ENCODE data around the gene ERBB4. TPM values are rescaled to one million over a fixed set of nuclear protein-coding genes. Genes with fewer than 3 reads are reported as not detected.

Gene ERBB4
- total RNA-seq, 2 donors from 2014 or later = not detected

GRCh38 chr2:211822686-211823335 lies 715.8 kb downstream of the ERBB4 start:
- no peak for DNase-seq (ENCODE audit: low spot score)
- no peaks in the 10 kb centered on the region for H3K4me1 Mint-ChIP-seq (ENCODE audit: low read depth in 2 of 2)

GRCh38 chr2:211816754-211817153 lies 721.8 kb downstream of the ERBB4 start:
- H3K27me3 Mint-ChIP-seq = no peaks in the 10 kb centered on the region
- H3K9me3 Mint-ChIP-seq = peaks cover 5% of the 10 kb centered on the region
- H3K4me3 Mint-ChIP-seq = no peak overlapping the region
- ATAC-seq (no peak), DNase-seq (ENCODE audit: low spot score) (no peak)
- no peak overlapping the region for H3K27ac Mint-ChIP-seq
- H3K4me1 Mint-ChIP-seq (ENCODE audit: low read depth in 2 of 2) = no peaks in the 10 kb centered on the region
- no peaks in the 10 kb centered on the region for H3K36me3 Mint-ChIP-seq

More at GRCh38 chr2:211822686-211823335, 715.8 kb downstream of the ERBB4 start:
- no peak overlapping the region for H3K4me3 Mint-ChIP-seq
- no peaks in the 10 kb centered on the region for H3K27me3 Mint-ChIP-seq
- no peak overlapping the region for H3K27ac Mint-ChIP-seq
- H3K36me3 Mint-ChIP-seq = no peaks in the 10 kb centered on the region
- ATAC-seq = no peak
- peaks cover 3% of the 10 kb centered on the region for H3K9me3 Mint-ChIP-seq

- no peak overlapping the region for H3K27ac Mint-ChIP-seq
- no peaks in the 10 kb centered on the region for H3K4me1 Mint-ChIP-seq (ENCODE audit: low read depth in 2 of 2)
- H3K4me3 Mint-ChIP-seq = no peak overlapping the region
- no peaks in the 10 kb centered on the region for H3K27me3 Mint-ChIP-seq
- H3K36me3 Mint-ChIP-seq = no peaks in the 10 kb centered on the region
- DNase-seq (ENCODE audit: low spot score) = no peak
- peaks cover 14% of the 10 kb centered on the region for H3K9me3 Mint-ChIP-seq
- no peak for ATAC-seq
Measured at GRCh38 chr2:211812587-211812986, 726.0 kb downstream of the ERBB4 start.

- DNase-seq (ENCODE audit: low spot score) (no peak), ATAC-seq (no peak)
- no peak overlapping the region for H3K27ac Mint-ChIP-seq
- no peaks in the 10 kb centered on the region for H3K27me3 Mint-ChIP-seq
- H3K36me3 Mint-ChIP-seq = no peaks in the 10 kb centered on the region
- H3K4me1 Mint-ChIP-seq (ENCODE audit: low read depth in 2 of 2) = no peaks in the 10 kb centered on the region
- no peak overlapping the region for H3K4me3 Mint-ChIP-seq
- no peaks in the 10 kb centered on the region for H3K9me3 Mint-ChIP-seq
Measured at GRCh38 chr2:211802666-211803065, 735.9 kb downstream of the ERBB4 start.

- Mint-ChIP-seq H3K36me3 (no peaks in the 10 kb centered on the region), H3K4me1 (ENCODE audit: low read depth in 2 of 2) (no peaks in the 10 kb centered on the region), H3K27ac (no peak overlapping the region), H3K27me3 (no peaks in the 10 kb centered on the region), H3K9me3 (no peaks in the 10 kb centered on the region), H3K4me3 (no peak overlapping the region)
- no peak for ATAC-seq
- no peak for DNase-seq (ENCODE audit: low spot score)
Measured at GRCh38 chr2:211800001-211800400, 738.6 kb downstream of the ERBB4 start.

GRCh38 chr2:211798868-211799267 lies 739.7 kb downstream of the ERBB4 start:
- no peak for ATAC-seq
- DNase-seq (ENCODE audit: low spot score) = no peak
- Mint-ChIP-seq H3K4me3 (no peak overlapping the region), H3K36me3 (no peaks in the 10 kb centered on the region), H3K4me1 (ENCODE audit: low read depth in 2 of 2) (no peaks in the 10 kb centered on the region), H3K27ac (no peak overlapping the region), H3K9me3 (no peaks in the 10 kb centered on the region), H3K27me3 (no peaks in the 10 kb centered on the region)

GRCh38 chr2:211793690-211794089 lies 744.9 kb downstream of the ERBB4 start:
- no peak for DNase-seq (ENCODE audit: low spot score)
- no peaks in the 10 kb centered on the region for H3K9me3 Mint-ChIP-seq
- H3K4me3 Mint-ChIP-seq = no peak overlapping the region
- no peak for ATAC-seq
- H3K36me3 Mint-ChIP-seq = no peaks in the 10 kb centered on the region
- no peak overlapping the region for H3K27ac Mint-ChIP-seq
- no peaks in the 10 kb centered on the region for H3K4me1 Mint-ChIP-seq (ENCODE audit: low read depth in 2 of 2)
- no peaks in the 10 kb centered on the region for H3K27me3 Mint-ChIP-seq

- Mint-ChIP-seq H3K4me3 (no peak overlapping the region), H3K36me3 (no peaks in the 10 kb centered on the region), H3K27ac (no peak overlapping the region), H3K4me1 (ENCODE audit: low read depth in 2 of 2) (no peaks in the 10 kb centered on the region), H3K9me3 (no peaks in the 10 kb centered on the region), H3K27me3 (no peaks in the 10 kb centered on the region)
- ATAC-seq (no peak), DNase-seq (ENCODE audit: low spot score) (no peak)
Measured at GRCh38 chr2:211789982-211790381, 748.6 kb downstream of the ERBB4 start.

- Mint-ChIP-seq H3K9me3 (peaks cover 12% of the 10 kb centered on the region), H3K36me3 (no peaks in the 10 kb centered on the region), H3K4me1 (ENCODE audit: low read depth in 2 of 2) (no peaks in the 10 kb centered on the region), H3K27ac (no peak overlapping the region), H3K27me3 (no peaks in the 10 kb centered on the region), H3K4me3 (no peak overlapping the region)
- DNase-seq (ENCODE audit: low spot score) = no peak
- no peak for ATAC-seq
Measured at GRCh38 chr2:211766689-211767088, 771.9 kb downstream of the ERBB4 start.

GRCh38 chr2:211762479-211762878 lies 776.1 kb downstream of the ERBB4 start:
- Mint-ChIP-seq H3K4me3 (no peak overlapping the region), H3K9me3 (peaks cover 8% of the 10 kb centered on the region), H3K27me3 (no peaks in the 10 kb centered on the region), H3K36me3 (no peaks in the 10 kb centered on the region), H3K27ac (no peak overlapping the region), H3K4me1 (ENCODE audit: low read depth in 2 of 2) (no peaks in the 10 kb centered on the region)
- no peak for DNase-seq (ENCODE audit: low spot score)
- no peak for ATAC-seq

- Mint-ChIP-seq H3K4me3 (no peak overlapping the region), H3K4me1 (ENCODE audit: low read depth in 2 of 2) (no peaks in the 10 kb centered on the region), H3K27me3 (no peaks in the 10 kb centered on the region), H3K27ac (no peak overlapping the region), H3K9me3 (peaks cover 8% of the 10 kb centered on the region), H3K36me3 (no peaks in the 10 kb centered on the region)
- DNase-seq (ENCODE audit: low spot score) = no peak
- no peak for ATAC-seq
Measured at GRCh38 chr2:211760103-211760502, 778.5 kb downstream of the ERBB4 start.

- H3K36me3 Mint-ChIP-seq = no peaks in the 10 kb centered on the region
- no peaks in the 10 kb centered on the region for H3K4me1 Mint-ChIP-seq (ENCODE audit: low read depth in 2 of 2)
- no peak overlapping the region for H3K4me3 Mint-ChIP-seq
- ATAC-seq = no peak
- no peaks in the 10 kb centered on the region for H3K27me3 Mint-ChIP-seq
- peaks cover 4% of the 10 kb centered on the region for H3K9me3 Mint-ChIP-seq
- no peak for DNase-seq (ENCODE audit: low spot score)
- no peak overlapping the region for H3K27ac Mint-ChIP-seq
Measured at GRCh38 chr2:211756266-211756665, 782.3 kb downstream of the ERBB4 start.

- DNase-seq (ENCODE audit: low spot score) (no peak), ATAC-seq (no peak)
- H3K4me3 Mint-ChIP-seq = no peak overlapping the region
- peaks cover 4% of the 10 kb centered on the region for H3K9me3 Mint-ChIP-seq
- H3K4me1 Mint-ChIP-seq (ENCODE audit: low read depth in 2 of 2) = no peaks in the 10 kb centered on the region
- H3K36me3 Mint-ChIP-seq = no peaks in the 10 kb centered on the region
- H3K27ac Mint-ChIP-seq = no peak overlapping the region
- no peaks in the 10 kb centered on the region for H3K27me3 Mint-ChIP-seq
Measured at GRCh38 chr2:211755187-211755586, 783.4 kb downstream of the ERBB4 start.

- H3K9me3 Mint-ChIP-seq = no peaks in the 10 kb centered on the region
- no peak for DNase-seq (ENCODE audit: low spot score)
- no peaks in the 10 kb centered on the region for H3K4me1 Mint-ChIP-seq (ENCODE audit: low read depth in 2 of 2)
- H3K27ac Mint-ChIP-seq = no peak overlapping the region
- no peak overlapping the region for H3K4me3 Mint-ChIP-seq
- ATAC-seq = no peak
- no peaks in the 10 kb centered on the region for H3K36me3 Mint-ChIP-seq
- H3K27me3 Mint-ChIP-seq = no peaks in the 10 kb centered on the region
Measured at GRCh38 chr2:211751848-211752247, 786.8 kb downstream of the ERBB4 start.

GRCh38 chr2:211748339-211748738 lies 790.3 kb downstream of the ERBB4 start:
- H3K27me3 Mint-ChIP-seq = no peaks in the 10 kb centered on the region

More at GRCh38 chr2:211748339-211748738, 790.3 kb downstream of the ERBB4 start:
- no peaks in the 10 kb centered on the region for H3K4me1 Mint-ChIP-seq (ENCODE audit: low read depth in 2 of 2)
- no peak overlapping the region for H3K27ac Mint-ChIP-seq
- H3K9me3 Mint-ChIP-seq = no peaks in the 10 kb centered on the region
- no peak for ATAC-seq
- H3K4me3 Mint-ChIP-seq = no peak overlapping the region
- no peak for DNase-seq (ENCODE audit: low spot score)
- no peaks in the 10 kb centered on the region for H3K36me3 Mint-ChIP-seq
